Measurements from ENCODE around the gene ZNF419.
"Not testable (repeated sequence)": the region's sequence is repeated elsewhere in the genome, so short reads cannot be mapped to it uniquely, and the experiment has no call there.

DNA sequence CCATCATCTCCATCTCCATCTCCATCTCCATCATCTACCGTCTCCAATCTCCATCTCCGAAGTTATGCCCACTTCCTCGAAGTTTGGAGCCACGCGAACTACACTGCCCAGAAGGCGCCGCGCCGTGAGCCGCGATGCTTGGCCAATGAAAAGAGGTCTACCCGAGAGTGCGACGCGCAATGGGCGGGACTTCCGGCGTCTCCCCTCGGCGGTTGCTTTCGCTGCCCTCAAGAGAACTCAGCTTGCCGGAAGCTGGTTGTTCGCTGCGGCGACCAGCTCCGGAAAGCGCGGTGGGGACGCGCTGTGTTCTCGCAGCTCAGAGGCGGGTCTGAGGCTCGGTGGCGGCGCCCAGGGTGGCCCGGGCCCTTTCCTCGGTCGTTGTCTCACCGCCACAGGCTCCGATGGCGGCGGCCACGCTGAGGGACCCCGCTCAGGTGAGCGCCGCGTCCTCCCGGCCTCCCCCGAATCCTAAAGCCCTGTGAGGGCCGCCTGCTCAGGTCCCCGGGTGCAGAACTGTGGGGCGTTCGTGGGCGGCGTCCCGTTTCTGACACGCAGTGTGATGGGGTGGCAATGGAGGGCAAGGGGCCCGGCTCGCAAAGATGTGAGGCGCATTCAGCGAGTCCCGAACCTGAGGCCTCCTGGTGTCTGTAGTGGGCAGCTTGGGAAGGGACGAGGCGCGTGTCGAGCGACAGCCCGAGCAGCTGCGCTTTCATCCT is 12.3 kb downstream of the ZNF419 start, which contains the start of gene ZNF773:
- TF ChIP-seq CTCF, EP300 (IDR thresholded peaks at IDR 0.05): not testable (repeated sequence)
- TF ChIP-seq POLR2A (IDR thresholded peaks at IDR 0.05) (peak in 1 of 2 donors; percentile 61), POLR2AphosphoS5 (IDR thresholded peaks at IDR 0.05) (peak in 2 of 3 donors; percentile 56 to 88)

Data from suprapubic skin (tissue), 4 donors.